B cell (primary cell): ENCODE data around the gene PLXNA3. TPM values are rescaled to one million over a fixed set of nuclear protein-coding genes. Genes with fewer than 3 reads are reported as not detected.

Experiments used
- ATAC-seq: fragments of 200-7000 bp; cut with Tn5 transposase; one replicate; pipeline ENCODE4 v1.10.0; 2021; ENCODE audit warnings: low read depth, mild to moderate bottlenecking, moderate number of reproducible peaks, moderate library complexity
- CTCF ChIA-PET: fragments of 350-600 bp; sonication (Branson Sonifier 250); formaldehyde crosslinking; loops from one replicate; lab custom pipeline; 2021; ENCODE audit warnings: antibody characterized with exemption, inconsistent platforms; lab: Charles Lee
- POLR2A ChIA-PET: fragments of 350-600 bp; sonication (Branson Sonifier 250); formaldehyde crosslinking; loops from one replicate; lab custom pipeline; 2021; ENCODE audit warnings: antibody characterized with exemption; lab: Charles Lee
- DNase-seq: peaks from one replicate; pipeline ENCODE4 v3.0.0; 2013
- H2AFZ ChIP-seq: 2 replicates; pipeline ENCODE4 v1.6.1; 2012; ENCODE audit warnings: mild to moderate bottlenecking, low read depth, low read length; ENCODE audit not compliant: insufficient read depth, poor library complexity, severe bottlenecking
- H3K27ac ChIP-seq, 2 donors: 1 replicate in 1 of 2; 2 replicates in 1 of 2; pipeline ENCODE4 v1.5.1; 2012 to 2013; ENCODE audit warnings: low read length in 2 of 2, mild to moderate bottlenecking in 2 of 2, moderate library complexity in 1 of 2
- H3K27me3 ChIP-seq, 4 experiments: fragments of 200-600 bp in 1 of 4; sonication (generic) in 1 of 4; replicated peaks in 1 of 4; 1 replicate in 2 of 4; 2 replicates in 2 of 4; pipeline versions ENCODE4 v1.6.1 to v1.7.0; 2013 to 2016; ENCODE audit warnings: low read length in 3 of 4, mild to moderate bottlenecking in 2 of 4, mixed read lengths in 1 of 4, moderate library complexity in 1 of 4; ENCODE audit not compliant: insufficient read depth in 4 of 4, control insufficient read depth in 3 of 4; ENCODE audit errors: control extremely low read depth in 1 of 4
- H3K36me3 ChIP-seq, 2 experiments: replicated peaks in 1 of 2; 1 replicate in 1 of 2; 2 replicates in 1 of 2; pipeline versions ENCODE4 v1.6.1 to v1.7.1; 2013; ENCODE audit warnings: low read length in 1 of 2; ENCODE audit not compliant: insufficient read depth in 2 of 2, control insufficient read depth in 1 of 2; ENCODE audit errors: control extremely low read depth in 1 of 2, extremely low read depth in 1 of 2
- H3K4me1 ChIP-seq, 2 donors: fragments of 200-600 bp in 1 of 2; sonication (generic) in 1 of 2; 1 replicate in 1 of 2; 2 replicates in 1 of 2; pipeline versions ENCODE4 v1.5.1 to v1.6.1; 2013 to 2017; ENCODE audit warnings: low read length in 2 of 2; ENCODE audit not compliant: control insufficient read depth in 2 of 2, insufficient read depth in 2 of 2
- H3K4me2 ChIP-seq: replicated peaks from 2 replicates; pipeline ENCODE3; 2012; ENCODE audit warnings: mild to moderate bottlenecking, low read depth, low read length; ENCODE audit not compliant: poor library complexity, severe bottlenecking
- H3K4me3 ChIP-seq, 5 experiments: fragments of 200-600 bp in 1 of 5; sonication (generic) in 1 of 5; 1 replicate in 3 of 5; 2 replicates in 2 of 5; pipeline versions ENCODE4 v1.5.1 to v1.7.0; 2011 to 2016; ENCODE audit warnings: low read length in 4 of 5, mild to moderate bottlenecking in 4 of 5, low read depth in 2 of 5, control low read depth in 1 of 5, moderate library complexity in 1 of 5; ENCODE audit not compliant: insufficient read depth in 1 of 5; ENCODE audit errors: control extremely low read depth in 1 of 5, extremely low read depth in 1 of 5
- H3K79me2 ChIP-seq: fragments of 200-600 bp; sonication (generic); one replicate; pipeline ENCODE4 v1.6.0; 2016; ENCODE audit warnings: low read length; ENCODE audit not compliant: control insufficient read depth, insufficient read depth
- H3K9ac ChIP-seq: fragments of 200-600 bp; sonication (generic); 2 replicates; pipeline ENCODE4 v1.6.1; 2017; ENCODE audit warnings: mild to moderate bottlenecking, low read length, moderate library complexity
- H3K9me3 ChIP-seq, 3 donors: one replicate each; pipeline versions ENCODE4 v1.6.1 to v1.7.1; 2013; ENCODE audit warnings: low read length in 2 of 3; ENCODE audit not compliant: control insufficient read depth in 2 of 3, insufficient read depth in 1 of 3; ENCODE audit errors: control extremely low read depth in 1 of 3
- H4K20me1 ChIP-seq: 2 replicates; pipeline ENCODE4 v1.6.0; 2012; ENCODE audit warnings: mild to moderate bottlenecking, low read length; ENCODE audit not compliant: insufficient read depth, control insufficient read depth, poor library complexity, severe bottlenecking
- H3K27ac Mint-ChIP-seq: one replicate; pipeline ENCODE4 v1.8.0; 2021; ENCODE audit warnings: mixed read lengths
- H3K27me3 Mint-ChIP-seq: one replicate; pipeline ENCODE4 v1.8.0; 2021; ENCODE audit warnings: mixed read lengths
- H3K4me1 Mint-ChIP-seq: one replicate; pipeline ENCODE4 v1.8.0; 2021; ENCODE audit warnings: mixed read lengths
- H3K4me3 Mint-ChIP-seq: one replicate; pipeline ENCODE4 v1.8.0; 2021; ENCODE audit warnings: mixed read lengths
- H3K9me3 Mint-ChIP-seq: one replicate; pipeline ENCODE4 v1.8.0; 2022; ENCODE audit warnings: mixed read lengths; ENCODE audit not compliant: insufficient read depth
- EZH2 ChIP-seq: IDR thresholded peaks from 2 replicates; pipeline ENCODE4 v1.6.1; 2012; ENCODE audit warnings: borderline replicate concordance, low read depth, mild to moderate bottlenecking, moderate library complexity, low read length; ENCODE audit not compliant: insufficient read depth, poor library complexity, severe bottlenecking
- WGBS: methylation state at CpG from one replicate; pipeline ENCODE4 v1.1.5; 2013; ENCODE audit warnings: missing lambda C conversion rate; ENCODE audit not compliant: insufficient coverage; 5-methylcytosine and 5-hydroxymethylcytosine counted together
- intact Hi-C: fragments of 100-400 bp; cut with micrococcal nuclease; formaldehyde crosslinking; loops from one replicate; pipeline ENCODE4 v1.10.0; 2022
- polyA plus RNA-seq: library from polyadenylated mRNA; depleted of rRNA; stranded (reverse); fragments of >200 nt; gene quantifications from 2 replicates; pipeline ENCODE4 v1.2.3, GENCODE V29; 2012
- total RNA-seq, 2 donors: library from RNA; stranded (reverse); fragments of 120-200 nt in 1 of 2; gene quantifications; 1 replicate in 1 of 2; 2 replicates in 1 of 2; pipeline versions ENCODE4 v1.2.3 to v1.2.4, GENCODE V29; 2013 to 2022
- TF ChIP-seq, protein P1 (sequence below): fragments of 200-600 bp; IDR thresholded peaks from one replicate; pipeline ENCODE4 v1.8.0; 2022; ENCODE audit warnings: antibody characterized with exemption, mild to moderate bottlenecking

PLXNA3 gene
- total and polyA plus RNA-seq, 2 donors (not counting 1 experiment from before 2014, with no cell fraction given) = 68.6 to 114 TPM

DNA sequence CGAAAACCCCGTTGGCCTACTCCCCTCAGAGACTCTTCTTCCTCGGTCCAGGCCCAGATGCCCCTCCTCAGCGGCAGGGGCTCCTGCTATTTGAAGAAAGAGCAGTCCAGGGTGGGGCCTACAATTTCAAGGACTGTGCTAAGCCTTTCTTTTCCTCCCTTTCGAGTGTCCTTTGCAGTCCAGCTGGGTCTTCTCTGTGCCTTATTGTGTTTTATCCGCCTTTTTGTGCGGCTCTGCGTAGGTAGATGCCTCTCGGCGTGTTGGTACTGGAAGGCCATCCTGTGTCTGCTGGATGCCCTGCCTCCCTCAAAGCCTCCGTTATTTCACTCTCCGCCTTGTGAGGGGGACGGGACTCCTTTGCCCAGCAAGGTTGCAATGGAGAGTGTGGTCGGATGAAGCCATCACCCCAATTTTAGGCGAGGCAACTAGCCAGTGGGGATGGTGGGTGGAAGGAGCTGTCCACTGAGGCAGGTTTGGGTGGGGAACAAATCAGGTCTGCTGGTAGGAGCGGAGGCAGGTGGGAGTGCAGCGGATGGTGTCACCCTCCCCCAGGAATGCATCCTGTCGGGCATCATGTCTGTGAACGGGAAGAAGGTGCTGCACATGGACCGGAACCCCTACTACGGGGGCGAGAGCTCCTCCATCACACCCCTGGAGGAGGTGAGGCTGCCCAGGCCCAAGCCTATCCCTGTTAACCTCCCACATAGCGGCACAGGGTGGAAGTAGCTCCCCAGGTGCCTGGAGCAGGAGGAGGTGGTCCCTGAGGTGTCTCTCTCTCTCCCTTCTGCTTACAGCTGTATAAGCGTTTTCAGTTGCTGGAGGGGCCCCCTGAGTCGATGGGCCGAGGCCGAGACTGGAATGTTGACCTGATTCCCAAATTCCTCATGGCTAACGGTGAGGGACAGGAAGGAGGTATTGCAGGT lies 19.8 kb upstream of the PLXNA3 start:
- H3K4me1 Mint-ChIP-seq = peaks cover 13% of the 10 kb centered on the region
- ATAC-seq (no peak), DNase-seq (no peak)
- 93% methylated on average over 9 of the region's 28 CpGs for WGBS
- H3K9ac ChIP-seq = peak overlapping the region; percentile 64
- peak overlapping the region; percentile 84 for H3K4me3 Mint-ChIP-seq
- H3K27ac ChIP-seq = no peak overlapping the region
- peaks cover 0 to 13% of the 10 kb centered on the region in 2 experiments for H3K36me3 ChIP-seq
- H3K4me1 ChIP-seq = peaks cover 10 to 19% of the 10 kb centered on the region in 2 donors
- H3K4me3 ChIP-seq = peak overlapping the region in 4 of 5 experiments; percentile 59 to 65 (median 62)
- H4K20me1 ChIP-seq = peaks cover 6% of the 10 kb centered on the region
- TF ChIP-seq, protein P1, sequence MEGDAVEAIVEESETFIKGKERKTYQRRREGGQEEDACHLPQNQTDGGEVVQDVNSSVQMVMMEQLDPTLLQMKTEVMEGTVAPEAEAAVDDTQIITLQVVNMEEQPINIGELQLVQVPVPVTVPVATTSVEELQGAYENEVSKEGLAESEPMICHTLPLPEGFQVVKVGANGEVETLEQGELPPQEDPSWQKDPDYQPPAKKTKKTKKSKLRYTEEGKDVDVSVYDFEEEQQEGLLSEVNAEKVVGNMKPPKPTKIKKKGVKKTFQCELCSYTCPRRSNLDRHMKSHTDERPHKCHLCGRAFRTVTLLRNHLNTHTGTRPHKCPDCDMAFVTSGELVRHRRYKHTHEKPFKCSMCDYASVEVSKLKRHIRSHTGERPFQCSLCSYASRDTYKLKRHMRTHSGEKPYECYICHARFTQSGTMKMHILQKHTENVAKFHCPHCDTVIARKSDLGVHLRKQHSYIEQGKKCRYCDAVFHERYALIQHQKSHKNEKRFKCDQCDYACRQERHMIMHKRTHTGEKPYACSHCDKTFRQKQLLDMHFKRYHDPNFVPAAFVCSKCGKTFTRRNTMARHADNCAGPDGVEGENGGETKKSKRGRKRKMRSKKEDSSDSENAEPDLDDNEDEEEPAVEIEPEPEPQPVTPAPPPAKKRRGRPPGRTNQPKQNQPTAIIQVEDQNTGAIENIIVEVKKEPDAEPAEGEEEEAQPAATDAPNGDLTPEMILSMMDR = no peak
- TF ChIP-seq EZH2 = no peak
- peaks cover 27% of the 10 kb centered on the region for H3K79me2 ChIP-seq
- H3K9me3 ChIP-seq = no peaks in the 10 kb centered on the region
- POLR2A ChIA-PET = interaction anchor here (1.7 kb wide), 1 partner anchor 19 kb away, joined by 5 read pairs; no protein-coding TSS in a partner anchor
- CTCF ChIA-PET = no interaction called here
- no peaks in the 10 kb centered on the region for H3K27me3 Mint-ChIP-seq
- no peaks in the 10 kb centered on the region for H3K27me3 ChIP-seq
- H2AFZ ChIP-seq = no peak overlapping the region
- intact Hi-C loops = no loop called here
- peak overlapping the region; percentile 88 for H3K27ac Mint-ChIP-seq
- no peaks in the 10 kb centered on the region for H3K9me3 Mint-ChIP-seq
- H3K4me2 ChIP-seq = peak overlapping the region; percentile 73

DNA sequence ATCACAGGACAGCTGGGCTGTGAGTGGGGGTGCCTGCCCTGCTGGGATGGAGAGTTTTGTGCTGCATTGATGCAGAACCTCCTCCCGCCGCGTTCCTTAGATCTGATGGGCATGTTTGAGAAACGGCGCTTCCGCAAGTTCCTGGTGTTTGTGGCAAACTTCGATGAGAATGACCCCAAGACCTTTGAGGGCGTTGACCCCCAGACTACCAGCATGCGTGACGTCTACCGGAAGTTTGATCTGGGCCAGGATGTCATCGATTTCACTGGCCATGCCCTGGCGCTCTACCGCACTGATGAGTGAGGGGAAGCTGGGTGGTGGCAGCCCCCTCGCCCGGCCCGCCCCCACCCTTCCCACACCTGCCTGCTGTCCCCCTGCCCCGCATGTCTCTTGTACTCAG lies 18.2 kb upstream of the PLXNA3 start:
- ChIA-PET POLR2A (interaction anchor here (1.7 kb wide), 1 partner anchor 17 kb away, joined by 5 read pairs; no protein-coding TSS in a partner anchor), CTCF (no interaction called here)
- H3K4me2 ChIP-seq = no peak overlapping the region
- no peaks in the 10 kb centered on the region for H3K27me3 ChIP-seq
- no peak for ATAC-seq
- WGBS = 92% methylated on average over 6 of the region's 18 CpGs
- H4K20me1 ChIP-seq = peaks cover 6% of the 10 kb centered on the region
- no peak overlapping the region for H2AFZ ChIP-seq
- no peak overlapping the region for H3K9ac ChIP-seq
- Mint-ChIP-seq H3K9me3 (no peaks in the 10 kb centered on the region), H3K4me1 (peaks cover 16% of the 10 kb centered on the region), H3K4me3 (no peak overlapping the region), H3K27ac (no peak overlapping the region), H3K27me3 (no peaks in the 10 kb centered on the region)
- no peaks in the 10 kb centered on the region for H3K9me3 ChIP-seq
- H3K4me1 ChIP-seq = peaks cover 17 to 30% of the 10 kb centered on the region in 2 donors
- TF ChIP-seq, protein P1 = no peak
- no peak overlapping the region for H3K4me3 ChIP-seq
- peaks cover 34% of the 10 kb centered on the region for H3K79me2 ChIP-seq
- DNase-seq = no peak
- no peak overlapping the region for H3K27ac ChIP-seq
- peaks cover 0 to 11% of the 10 kb centered on the region in 2 experiments for H3K36me3 ChIP-seq
- intact Hi-C loops = loop anchor here (5.0 kb wide), 1 partner anchor 37 kb away; the partner anchor contains the start of gene LAGE3
